ENCODE data around the gene VCAM1. TPM values are rescaled to one million over a fixed set of nuclear protein-coding genes. Genes with fewer than 3 reads are reported as not detected.

Gene VCAM1, protein sequence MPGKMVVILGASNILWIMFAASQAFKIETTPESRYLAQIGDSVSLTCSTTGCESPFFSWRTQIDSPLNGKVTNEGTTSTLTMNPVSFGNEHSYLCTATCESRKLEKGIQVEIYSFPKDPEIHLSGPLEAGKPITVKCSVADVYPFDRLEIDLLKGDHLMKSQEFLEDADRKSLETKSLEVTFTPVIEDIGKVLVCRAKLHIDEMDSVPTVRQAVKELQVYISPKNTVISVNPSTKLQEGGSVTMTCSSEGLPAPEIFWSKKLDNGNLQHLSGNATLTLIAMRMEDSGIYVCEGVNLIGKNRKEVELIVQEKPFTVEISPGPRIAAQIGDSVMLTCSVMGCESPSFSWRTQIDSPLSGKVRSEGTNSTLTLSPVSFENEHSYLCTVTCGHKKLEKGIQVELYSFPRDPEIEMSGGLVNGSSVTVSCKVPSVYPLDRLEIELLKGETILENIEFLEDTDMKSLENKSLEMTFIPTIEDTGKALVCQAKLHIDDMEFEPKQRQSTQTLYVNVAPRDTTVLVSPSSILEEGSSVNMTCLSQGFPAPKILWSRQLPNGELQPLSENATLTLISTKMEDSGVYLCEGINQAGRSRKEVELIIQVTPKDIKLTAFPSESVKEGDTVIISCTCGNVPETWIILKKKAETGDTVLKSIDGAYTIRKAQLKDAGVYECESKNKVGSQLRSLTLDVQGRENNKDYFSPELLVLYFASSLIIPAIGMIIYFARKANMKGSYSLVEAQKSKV
- not detected for polyA plus RNA-seq (ENCODE audit: low read depth in 6 of 6)

DNA sequence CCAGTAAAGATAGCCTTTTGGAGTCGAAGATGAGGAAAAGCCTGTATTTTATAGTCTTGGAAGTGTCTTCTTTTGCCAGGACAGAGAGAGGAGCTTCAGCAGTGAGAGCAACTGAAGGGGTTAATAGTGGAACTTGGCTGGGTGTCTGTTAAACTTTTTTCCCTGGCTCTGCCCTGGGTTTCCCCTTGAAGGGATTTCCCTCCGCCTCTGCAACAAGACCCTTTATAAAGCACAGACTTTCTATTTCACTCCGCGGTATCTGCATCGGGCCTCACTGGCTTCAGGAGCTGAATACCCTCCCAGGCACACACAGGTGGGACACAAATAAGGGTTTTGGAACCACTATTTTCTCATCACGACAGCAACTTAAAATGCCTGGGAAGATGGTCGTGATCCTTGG lies at the start of gene VCAM1:
Gene VCAM1, plus strand, starts transcription at position 253 of the 400 bp plus-strand sequence. Its CDS starts 119 bp downstream, at position 372.
- H3K36me3 Mint-ChIP-seq, result no peaks in the 10 kb centered on the region
- H3K27ac Mint-ChIP-seq, result peak within 1 kb of the TSS in 1 of 6 donors; percentile 73
- no peaks in the 10 kb centered on the region for H3K4me1 Mint-ChIP-seq
- ATAC-seq (ENCODE audit: low read depth in 2 of 2) (no peak), DNase-seq (no peak)
- H3K9me3 Mint-ChIP-seq, result no peaks in the 10 kb centered on the region
- H3K27me3 Mint-ChIP-seq, result peaks cover 3 to 7% (median 6%) of the 10 kb centered on the region in 3 donors
- H3K4me3 Mint-ChIP-seq, result no peak within 1 kb of the TSS

DNA sequence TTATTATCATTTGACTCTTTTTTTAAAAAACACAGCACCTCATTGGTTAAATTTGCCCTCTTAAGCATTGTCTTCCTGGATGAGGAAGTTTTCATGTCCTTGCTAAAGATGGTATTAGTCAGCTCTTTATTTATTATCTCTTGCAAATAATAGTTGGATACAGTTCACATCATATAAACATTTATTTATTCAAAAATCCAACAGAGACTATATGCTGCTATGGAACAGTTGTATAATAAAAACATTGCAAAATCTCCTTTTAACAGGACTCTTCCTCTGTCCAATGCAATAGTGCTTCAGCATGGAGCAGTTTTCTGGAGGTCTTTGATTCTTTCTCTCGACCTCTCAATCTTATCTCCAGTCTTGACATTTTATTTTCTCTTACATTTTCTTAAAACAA lies 49.5 kb upstream of the VCAM1 start:
- Mint-ChIP-seq H3K36me3 (no peaks in the 10 kb centered on the region), H3K9me3 (peaks cover 0 to 13% (median 9%) of the 10 kb centered on the region in 7 donors), H3K27me3 (peaks cover 8 to 14% (median 10%) of the 10 kb centered on the region in 3 donors), H3K4me3 (no peak overlapping the region), H3K27ac (no peak overlapping the region), H3K4me1 (no peaks in the 10 kb centered on the region)
- DNase-seq (no peak), ATAC-seq (ENCODE audit: low read depth in 2 of 2) (no peak)

DNA sequence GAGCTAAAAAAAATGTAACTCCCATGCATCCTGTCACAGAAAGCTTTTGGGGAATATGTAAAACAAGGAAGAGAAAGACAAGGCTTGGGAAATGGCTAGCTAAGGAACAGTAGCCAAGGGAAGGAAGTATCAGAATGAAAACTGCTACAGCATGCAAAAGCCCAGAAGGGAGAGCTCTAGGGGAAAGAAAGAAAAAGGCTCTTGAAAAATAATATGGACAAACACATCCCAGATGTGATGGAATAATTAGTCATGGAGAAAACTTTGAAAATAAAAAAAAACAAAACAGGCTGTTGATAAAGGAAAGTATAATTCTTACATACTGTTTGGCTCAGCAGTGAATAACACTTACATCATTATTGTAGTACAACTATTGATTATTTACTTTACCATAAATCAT lies 47.9 kb upstream of the VCAM1 start:
- no peak for DNase-seq
- H3K27ac Mint-ChIP-seq, result no peak overlapping the region
- H3K27me3 Mint-ChIP-seq, result peaks cover 8 to 14% (median 10%) of the 10 kb centered on the region in 3 donors
- ATAC-seq (ENCODE audit: low read depth in 2 of 2), result no peak
- peaks cover 0 to 17% (median 8%) of the 10 kb centered on the region in 7 donors for H3K9me3 Mint-ChIP-seq
- no peaks in the 10 kb centered on the region for H3K36me3 Mint-ChIP-seq
- no peak overlapping the region for H3K4me3 Mint-ChIP-seq
- H3K4me1 Mint-ChIP-seq, result no peaks in the 10 kb centered on the region

DNA sequence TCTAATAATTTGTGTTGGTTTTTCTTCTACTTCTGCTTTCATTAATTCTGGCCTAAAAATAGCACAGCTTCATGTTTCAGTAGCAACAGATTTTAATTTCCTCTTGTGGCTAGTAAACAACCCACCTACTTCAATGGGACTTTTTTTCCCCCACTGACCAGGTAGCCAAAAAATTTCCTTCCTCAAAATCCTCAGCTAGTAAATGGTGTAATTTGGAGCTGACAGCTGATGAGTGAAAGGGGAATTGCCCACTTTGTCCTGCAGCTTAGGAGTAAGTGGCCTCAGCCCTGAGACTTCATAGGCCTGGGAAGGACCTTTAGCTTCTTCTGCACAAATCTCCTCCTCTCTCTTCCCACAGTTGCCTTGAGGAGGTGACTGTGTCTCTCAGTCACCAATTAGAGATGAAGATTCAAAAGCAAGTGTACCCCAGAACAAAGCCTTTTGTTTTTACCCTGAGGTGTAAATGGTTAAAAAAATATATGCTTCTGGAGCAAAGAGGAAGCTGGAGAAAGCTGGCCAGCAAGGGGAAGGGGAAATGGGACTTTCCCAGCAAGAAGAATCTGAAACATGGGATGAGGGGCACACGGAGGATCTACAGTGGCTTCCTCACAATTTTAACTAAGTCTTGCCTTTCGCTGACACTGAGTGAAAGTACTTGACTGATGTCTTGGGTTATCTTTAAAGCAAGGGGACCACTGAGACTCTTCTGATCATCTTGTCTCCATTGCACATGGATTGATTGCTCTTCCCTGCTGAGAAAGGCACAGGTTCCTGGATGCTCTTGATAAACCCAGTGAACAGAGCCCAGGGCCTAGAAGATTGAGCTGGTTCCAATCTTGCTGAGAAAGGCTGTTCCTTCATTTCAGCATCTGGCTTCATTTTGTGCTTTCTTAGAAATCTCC lies 35.8 kb upstream of the VCAM1 start:
- Mint-ChIP-seq H3K9me3 (peaks cover 0 to 15% (median 11%) of the 10 kb centered on the region in 7 donors), H3K27ac (peak overlapping the region; percentile 22 to 92 (median 57)), H3K4me1 (peaks cover 12 to 18% (median 18%) of the 10 kb centered on the region in 3 donors), H3K4me3 (peak overlapping the region in 5 of 8 donors; percentile 12 to 76 (median 40)), H3K27me3 (peaks cover 0 to 6% (median 0%) of the 10 kb centered on the region in 3 donors), H3K36me3 (no peaks in the 10 kb centered on the region)
- ATAC-seq (ENCODE audit: low read depth in 2 of 2) (peak; percentile 64 to 67), DNase-seq (no peak)

DNA sequence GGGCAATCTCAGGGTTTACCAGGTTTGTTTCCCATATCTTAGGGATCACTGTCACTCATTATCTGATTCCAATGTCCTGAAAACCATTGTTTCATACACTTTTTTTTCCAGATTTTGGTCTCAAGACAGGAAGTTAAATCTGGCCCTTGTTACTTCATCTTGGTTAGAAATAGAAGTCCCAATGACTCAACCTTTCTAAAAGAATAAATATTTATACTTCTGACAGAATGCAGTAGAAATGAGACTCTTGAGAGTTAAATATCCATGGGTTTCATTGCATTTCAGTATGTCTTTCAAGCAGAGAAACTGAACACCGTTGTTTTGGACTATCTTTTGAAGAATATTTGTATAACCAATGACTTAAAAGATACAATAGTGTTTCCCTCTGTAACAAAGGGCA lies 19.8 kb upstream of the VCAM1 start:
- no peak for DNase-seq
- Mint-ChIP-seq H3K4me1 (no peaks in the 10 kb centered on the region), H3K27me3 (peaks cover 12 to 33% (median 23%) of the 10 kb centered on the region in 3 donors), H3K4me3 (no peak overlapping the region), H3K9me3 (peaks cover 7 to 37% (median 13%) of the 10 kb centered on the region in 7 donors), H3K36me3 (peaks cover 4 to 11% of the 10 kb centered on the region in 2 donors), H3K27ac (no peak overlapping the region)
- ATAC-seq (ENCODE audit: low read depth in 2 of 2), result no peak

DNA sequence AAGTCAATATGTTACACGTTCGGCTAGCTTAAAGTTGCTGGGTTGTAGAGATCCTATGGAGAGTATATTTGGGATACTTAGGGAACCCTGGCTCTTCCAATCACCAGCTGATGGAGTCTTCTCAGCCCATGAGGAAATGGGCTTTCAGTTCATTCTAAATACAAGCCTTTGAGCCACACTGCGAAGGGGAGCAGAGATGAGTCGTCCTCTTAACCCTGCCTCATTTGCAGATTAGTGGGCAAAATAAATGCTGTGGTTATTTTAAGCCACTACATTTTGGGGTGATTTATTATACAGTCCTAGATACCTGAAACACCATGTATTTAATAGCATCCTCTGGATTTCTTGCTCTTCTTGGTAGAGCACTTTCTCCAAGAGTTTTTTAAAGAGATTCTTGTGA lies 19.0 kb upstream of the VCAM1 start:
- H3K27me3 Mint-ChIP-seq, result peaks cover 12 to 30% (median 23%) of the 10 kb centered on the region in 3 donors
- H3K27ac Mint-ChIP-seq, result no peak overlapping the region
- ATAC-seq (ENCODE audit: low read depth in 2 of 2) (no peak), DNase-seq (no peak)
- H3K4me1 Mint-ChIP-seq, result no peaks in the 10 kb centered on the region
- peaks cover 3 to 4% of the 10 kb centered on the region in 2 donors for H3K36me3 Mint-ChIP-seq
- peaks cover 5 to 30% (median 9%) of the 10 kb centered on the region in 7 donors for H3K9me3 Mint-ChIP-seq
- H3K4me3 Mint-ChIP-seq, result no peak overlapping the region

DNA sequence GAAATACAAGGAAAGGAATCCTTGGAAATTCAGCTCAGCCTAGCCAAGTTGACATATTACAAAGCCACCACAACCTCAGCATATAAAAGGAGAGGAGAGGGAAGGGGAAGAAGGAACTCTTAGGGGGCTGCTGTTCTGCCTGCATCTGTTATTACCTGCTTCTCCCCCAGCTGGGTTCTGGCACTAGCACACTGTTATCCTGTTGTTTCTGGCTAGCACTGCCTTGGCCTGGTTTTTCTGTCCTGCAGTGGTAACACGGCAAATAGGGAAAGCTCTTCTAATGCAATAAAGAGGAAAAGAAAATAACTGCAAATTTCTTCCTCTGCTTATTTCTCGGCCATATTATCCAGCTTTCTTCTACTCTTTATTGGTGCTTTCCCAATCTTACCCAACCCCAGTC lies 16.5 kb upstream of the VCAM1 start:
- no peak for DNase-seq
- H3K4me3 Mint-ChIP-seq, result no peak overlapping the region
- H3K9me3 Mint-ChIP-seq, result peaks cover 0 to 16% (median 4%) of the 10 kb centered on the region in 7 donors
- no peaks in the 10 kb centered on the region for H3K4me1 Mint-ChIP-seq
- peaks cover 12 to 34% (median 28%) of the 10 kb centered on the region in 3 donors for H3K27me3 Mint-ChIP-seq
- H3K36me3 Mint-ChIP-seq, result peaks cover 0 to 4% of the 10 kb centered on the region in 2 donors
- no peak overlapping the region for H3K27ac Mint-ChIP-seq
- no peak for ATAC-seq (ENCODE audit: low read depth in 2 of 2)

DNA sequence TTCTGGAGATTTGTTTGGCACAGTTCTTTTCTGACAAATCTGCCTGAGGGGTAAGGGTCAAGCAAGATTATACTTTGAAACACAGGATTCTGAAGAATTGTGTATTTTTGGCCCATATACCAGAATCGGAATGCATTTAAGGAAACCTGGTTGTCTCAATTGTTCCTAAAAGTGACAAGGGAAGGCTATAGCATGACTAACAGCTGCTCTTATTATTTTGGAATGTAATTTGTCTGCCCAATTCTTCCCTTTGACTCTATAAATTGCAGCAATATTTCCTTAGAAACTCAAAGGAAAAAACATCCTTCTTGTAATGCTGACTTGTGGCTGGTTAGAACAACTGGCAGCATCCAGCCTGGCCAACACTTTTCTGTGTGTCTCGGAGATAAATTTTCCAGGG lies 15.8 kb upstream of the VCAM1 start:
- Mint-ChIP-seq H3K4me3 (no peak overlapping the region), H3K27ac (no peak overlapping the region), H3K36me3 (peaks cover 0 to 4% of the 10 kb centered on the region in 2 donors), H3K4me1 (no peaks in the 10 kb centered on the region), H3K27me3 (peaks cover 12 to 34% (median 28%) of the 10 kb centered on the region in 3 donors), H3K9me3 (peaks cover 0 to 9% (median 2%) of the 10 kb centered on the region in 7 donors)
- DNase-seq (no peak), ATAC-seq (ENCODE audit: low read depth in 2 of 2) (no peak)

DNA sequence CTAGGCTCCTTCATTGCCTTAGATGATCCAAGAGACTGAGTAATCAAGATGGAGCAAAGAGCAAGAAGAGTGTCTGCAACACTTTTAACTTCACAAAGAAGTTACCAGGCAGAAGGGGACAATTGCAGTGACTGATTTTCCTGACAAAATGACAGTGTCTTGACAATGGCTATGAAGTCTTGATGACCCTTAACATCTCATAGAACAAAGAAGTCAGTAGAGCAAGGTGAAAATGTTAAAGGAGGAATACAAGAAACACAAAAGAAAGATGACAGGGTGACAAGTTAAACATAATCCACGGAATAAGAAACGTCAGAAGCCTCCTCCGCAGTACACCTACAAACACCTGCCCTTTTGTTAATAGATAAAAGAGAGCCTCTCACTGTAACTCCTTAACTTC lies 15.1 kb upstream of the VCAM1 start:
- Mint-ChIP-seq H3K4me3 (no peak overlapping the region), H3K27ac (no peak overlapping the region), H3K9me3 (peaks cover 0 to 4% (median 0%) of the 10 kb centered on the region in 7 donors), H3K36me3 (peaks cover 0 to 4% of the 10 kb centered on the region in 2 donors), H3K4me1 (no peaks in the 10 kb centered on the region), H3K27me3 (peaks cover 9 to 29% (median 22%) of the 10 kb centered on the region in 3 donors)
- ATAC-seq (ENCODE audit: low read depth in 2 of 2) (no peak), DNase-seq (no peak)

DNA sequence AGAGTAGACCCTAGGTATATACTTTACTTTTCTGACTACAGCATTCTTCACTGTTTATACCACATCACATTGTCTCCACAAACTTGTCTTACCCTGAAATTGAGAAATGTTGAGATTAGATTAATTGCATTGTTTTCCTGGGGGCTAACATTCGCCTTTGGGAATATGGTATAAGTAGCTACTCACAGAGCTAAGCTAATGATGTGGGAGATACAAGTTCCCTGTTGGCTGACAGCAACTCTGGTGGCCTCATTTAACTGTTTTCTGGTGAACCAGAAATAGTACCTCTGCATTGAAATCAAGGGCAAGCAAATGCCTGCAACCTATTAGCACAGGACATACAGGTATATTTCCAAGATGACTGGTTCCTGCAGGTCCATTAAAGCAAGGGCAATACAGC lies 13.2 kb upstream of the VCAM1 start:
- H3K36me3 Mint-ChIP-seq, result peaks cover 0 to 3% of the 10 kb centered on the region in 2 donors
- no peak overlapping the region for H3K4me3 Mint-ChIP-seq
- peaks cover 0 to 8% (median 0%) of the 10 kb centered on the region in 7 donors for H3K9me3 Mint-ChIP-seq
- H3K27me3 Mint-ChIP-seq, result peaks cover 12 to 26% (median 24%) of the 10 kb centered on the region in 3 donors
- no peak for ATAC-seq (ENCODE audit: low read depth in 2 of 2)
- H3K27ac Mint-ChIP-seq, result no peak overlapping the region
- no peak for DNase-seq
- H3K4me1 Mint-ChIP-seq, result no peaks in the 10 kb centered on the region

DNA sequence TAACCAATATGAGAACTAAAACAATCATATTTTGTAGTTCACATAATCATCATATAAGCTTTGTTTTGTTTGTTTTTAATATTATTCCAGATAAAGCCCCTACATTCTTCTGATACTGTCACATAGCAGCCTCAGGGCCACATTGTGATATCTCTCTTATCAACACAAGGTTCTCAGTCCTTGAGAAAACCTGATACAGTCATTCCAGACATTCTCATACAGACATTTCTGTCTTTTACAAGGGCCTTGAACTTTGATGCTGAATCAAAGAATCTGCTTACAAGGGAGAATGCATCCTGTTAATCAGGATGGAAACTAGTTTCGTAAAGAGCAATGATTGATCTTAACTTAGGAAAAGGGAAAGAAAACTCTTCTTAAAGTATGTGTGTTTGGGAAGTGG lies 12.7 kb upstream of the VCAM1 start:
- H3K9me3 Mint-ChIP-seq, result peaks cover 0 to 4% (median 0%) of the 10 kb centered on the region in 7 donors
- H3K4me3 Mint-ChIP-seq, result no peak overlapping the region
- no peak for DNase-seq
- ATAC-seq (ENCODE audit: low read depth in 2 of 2), result no peak
- H3K36me3 Mint-ChIP-seq, result no peaks in the 10 kb centered on the region
- H3K27ac Mint-ChIP-seq, result no peak overlapping the region
- H3K27me3 Mint-ChIP-seq, result peaks cover 7 to 22% (median 19%) of the 10 kb centered on the region in 3 donors
- no peaks in the 10 kb centered on the region for H3K4me1 Mint-ChIP-seq

DNA sequence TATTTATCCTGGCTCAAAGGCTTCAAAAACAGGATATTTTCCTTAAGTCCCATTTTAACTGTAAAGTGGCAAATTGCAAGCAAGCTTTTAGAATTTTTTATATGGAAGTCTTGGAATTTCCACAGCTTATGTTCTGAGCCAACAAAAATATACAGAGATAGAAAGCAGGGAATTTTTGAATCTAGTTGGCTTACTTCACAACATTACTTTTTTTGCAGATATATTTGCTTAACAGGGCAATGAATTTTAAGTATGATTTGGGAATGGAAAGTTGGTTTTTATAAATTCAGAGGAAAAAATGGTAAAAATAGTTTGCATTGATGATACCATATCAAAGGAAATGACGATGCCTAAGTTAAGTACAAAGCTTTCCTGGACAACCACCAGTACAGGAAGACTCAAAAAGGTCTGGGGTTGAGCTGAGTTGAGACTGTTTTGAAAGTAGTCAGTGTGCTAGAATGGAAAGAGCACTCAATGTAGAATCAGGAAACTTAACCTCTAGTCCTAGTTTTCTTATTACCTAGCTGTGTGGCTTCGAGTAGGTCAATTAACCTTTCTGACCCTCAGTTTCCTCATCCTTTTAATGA lies 11.0 kb upstream of the VCAM1 start:
- H3K4me1 Mint-ChIP-seq, result no peaks in the 10 kb centered on the region
- no peak overlapping the region for H3K4me3 Mint-ChIP-seq
- no peaks in the 10 kb centered on the region for H3K36me3 Mint-ChIP-seq
- no peak overlapping the region for H3K27ac Mint-ChIP-seq
- peaks cover 7 to 14% (median 13%) of the 10 kb centered on the region in 3 donors for H3K27me3 Mint-ChIP-seq
- no peak for ATAC-seq (ENCODE audit: low read depth in 2 of 2)
- no peak for DNase-seq
- peaks cover 0 to 6% (median 2%) of the 10 kb centered on the region in 7 donors for H3K9me3 Mint-ChIP-seq

Data from naive B cell (primary cell).